ENCODE measurements around the gene WDFY4. TPM values are rescaled to one million over a fixed set of nuclear protein-coding genes. Genes with fewer than 3 reads are reported as not detected.

Gene WDFY4
- polyA plus RNA-seq, 4 donors, result 1.3 to 2.1 (median 1.7) TPM

GRCh38 chr10:48767373-48768143 lies 82.9 kb downstream of the WDFY4 start:
- DNase-seq (ENCODE audit: low read depth in 4 of 4, low spot score in 3 of 4), result no peak

DNA sequence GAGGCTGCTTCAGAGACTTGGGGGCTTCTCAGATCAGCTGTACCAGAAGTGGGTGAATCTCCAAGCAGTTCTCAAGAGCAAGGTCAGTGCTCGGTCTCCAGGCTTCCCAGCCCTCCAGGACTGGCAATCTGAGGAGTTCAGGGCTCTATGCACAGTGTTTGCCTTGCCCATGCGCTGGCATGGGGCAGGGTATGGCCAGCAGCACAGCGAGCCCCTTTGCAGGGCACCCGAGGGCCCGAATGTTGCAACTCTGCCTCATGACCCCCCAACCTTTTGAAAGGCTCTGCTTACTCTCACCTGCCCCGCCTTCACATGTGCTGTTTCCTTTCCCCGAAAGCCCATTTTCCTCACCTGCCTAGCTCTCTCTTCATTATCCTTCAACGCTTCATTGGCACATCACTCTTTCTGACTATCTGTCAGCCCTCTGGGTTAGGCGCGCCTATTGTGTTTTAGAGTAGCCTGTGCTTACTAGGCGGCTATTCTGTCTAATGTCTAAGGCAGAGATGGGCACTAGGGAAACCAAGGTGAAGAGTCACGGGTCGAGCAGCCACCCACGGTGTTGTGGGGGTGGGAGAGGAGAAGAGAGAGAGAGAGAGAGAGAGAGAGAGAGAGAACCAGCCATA lies 83.6 kb downstream of the WDFY4 start:
- DNase-seq (ENCODE audit: low read depth in 4 of 4, low spot score in 3 of 4), result no peak

GRCh38 chr10:48768926-48769325 lies 84.3 kb downstream of the WDFY4 start:
- no peak for DNase-seq (ENCODE audit: low read depth in 4 of 4, low spot score in 3 of 4)

DNA sequence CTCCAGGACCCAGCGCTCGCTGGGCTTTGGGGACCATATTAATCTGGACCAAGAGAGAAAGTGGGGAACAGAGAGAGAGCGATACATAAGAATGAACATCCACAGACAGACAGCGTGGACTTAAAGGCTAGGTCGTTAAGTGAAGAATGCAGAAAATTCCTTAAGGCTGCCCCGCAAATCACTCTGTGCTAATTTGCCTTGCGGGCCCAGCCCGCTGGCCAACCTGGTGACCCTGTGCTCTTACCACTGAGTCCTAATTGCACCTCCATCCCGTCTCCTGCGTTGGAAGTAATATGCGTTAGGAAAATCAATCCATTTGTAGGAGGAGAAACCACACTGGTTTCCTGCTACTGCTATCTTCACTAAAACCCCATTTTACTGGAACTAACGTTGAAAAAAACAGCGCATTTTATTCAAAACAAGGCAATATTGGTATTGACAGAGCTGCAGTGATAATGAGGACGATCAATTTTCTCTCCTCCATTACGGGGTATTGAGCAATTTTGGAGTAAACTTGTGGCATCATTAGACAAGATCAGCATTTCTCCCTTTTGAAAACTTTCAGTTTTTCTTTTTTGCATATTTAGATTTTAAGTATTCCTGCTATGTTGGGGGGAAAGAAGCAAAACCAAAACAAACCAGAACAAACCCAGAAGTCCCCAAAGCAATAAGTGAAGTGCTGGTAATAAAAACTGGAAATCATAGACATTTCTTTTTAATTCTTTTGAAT lies 85.2 kb downstream of the WDFY4 start:
- no peak for DNase-seq (ENCODE audit: low read depth in 4 of 4, low spot score in 3 of 4)

GRCh38 chr10:48770561-48771089 lies 86.0 kb downstream of the WDFY4 start:
- DNase-seq (ENCODE audit: low read depth in 4 of 4, low spot score in 3 of 4), result no peak

DNA sequence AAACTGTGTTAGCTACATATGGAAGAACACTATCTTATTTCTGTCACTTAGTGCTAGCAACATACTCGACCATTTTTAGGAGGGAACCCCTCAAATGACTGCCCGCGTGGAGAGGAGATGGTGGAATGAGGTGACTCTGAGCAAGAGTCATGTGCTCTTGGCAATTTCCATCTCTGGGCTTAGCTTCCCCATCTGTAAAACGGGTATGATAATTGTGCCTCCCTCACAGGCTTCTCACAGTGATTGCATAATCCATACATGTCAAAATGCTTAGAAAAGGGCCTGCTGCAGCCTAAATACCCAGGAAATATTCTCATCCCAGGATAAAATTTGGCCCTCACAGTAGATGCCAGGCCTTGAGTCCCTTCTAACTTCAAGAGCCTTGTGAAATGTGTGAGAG lies 86.6 kb downstream of the WDFY4 start:
- DNase-seq (ENCODE audit: low read depth in 4 of 4, low spot score in 3 of 4), result no peak

DNA sequence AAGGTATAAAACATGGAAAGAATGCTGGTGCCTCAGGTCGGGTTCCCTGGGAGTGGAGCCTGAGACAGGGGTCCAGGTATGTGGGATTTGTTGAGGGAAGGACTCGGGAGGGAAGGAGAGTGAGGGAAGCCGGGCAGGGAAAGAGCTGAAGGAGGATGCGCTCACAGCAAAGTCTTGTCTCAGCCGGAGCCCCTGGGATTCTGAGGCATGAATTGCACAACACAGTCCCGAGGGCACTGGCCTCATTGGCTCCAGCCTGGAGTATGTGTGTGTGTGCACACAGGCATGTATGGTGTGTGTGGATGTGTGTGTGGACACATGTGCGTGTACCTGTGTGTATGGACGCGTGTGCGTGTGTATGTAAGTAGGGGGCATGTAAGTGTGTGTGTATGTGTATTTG lies 87.4 kb downstream of the WDFY4 start:
- DNase-seq (ENCODE audit: low read depth in 4 of 4, low spot score in 3 of 4), result no peak

- DNase-seq (ENCODE audit: low read depth in 4 of 4, low spot score in 3 of 4), result no peak
These were observed 88.9 kb downstream of the WDFY4 start for GRCh38 chr10:48773580-48773979.

DNA sequence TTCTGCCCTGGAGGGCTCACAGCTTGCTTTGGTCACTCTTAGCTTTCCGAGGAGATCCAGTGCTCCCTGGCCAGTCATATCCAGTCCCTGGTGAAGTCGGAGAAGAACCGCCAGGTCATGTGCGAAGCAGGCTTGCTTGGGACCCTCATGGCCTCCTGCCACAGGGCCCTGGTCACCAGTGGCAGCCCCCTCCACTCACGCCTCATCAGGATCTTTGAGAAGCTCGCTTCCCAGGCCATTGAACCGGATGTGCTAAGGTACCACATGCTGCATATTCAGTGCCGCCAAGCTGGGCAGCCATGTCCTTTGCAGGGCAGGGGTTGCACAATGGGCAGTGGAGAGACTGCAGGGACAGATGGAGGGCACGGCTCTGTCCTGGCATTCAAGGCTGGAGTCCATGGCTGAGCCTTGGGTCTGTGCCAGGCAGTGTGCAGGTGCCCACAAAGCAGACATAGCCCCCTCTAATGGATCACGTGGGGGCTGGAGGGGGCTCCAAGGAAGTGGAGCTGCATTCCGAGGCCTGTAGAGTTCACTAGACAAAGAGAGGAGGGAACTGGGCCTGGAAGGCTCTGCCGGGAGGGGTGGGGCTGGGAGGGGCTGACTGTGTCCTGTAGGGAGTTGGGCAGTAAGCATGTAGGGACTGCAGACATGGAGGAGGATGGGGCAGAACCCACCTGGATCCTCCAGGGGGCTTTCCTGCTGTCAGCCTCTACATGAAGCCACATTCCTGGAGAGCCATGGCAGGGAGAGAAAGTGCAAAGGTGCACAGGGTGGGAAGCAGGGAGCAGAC lies 89.9 kb downstream of the WDFY4 start:
- DNase-seq (ENCODE audit: low read depth in 4 of 4, low spot score in 3 of 4), result no peak

- DNase-seq (ENCODE audit: low read depth in 4 of 4, low spot score in 3 of 4), result no peak
These were observed 90.5 kb downstream of the WDFY4 start for GRCh38 chr10:48775206-48775517.

DNA sequence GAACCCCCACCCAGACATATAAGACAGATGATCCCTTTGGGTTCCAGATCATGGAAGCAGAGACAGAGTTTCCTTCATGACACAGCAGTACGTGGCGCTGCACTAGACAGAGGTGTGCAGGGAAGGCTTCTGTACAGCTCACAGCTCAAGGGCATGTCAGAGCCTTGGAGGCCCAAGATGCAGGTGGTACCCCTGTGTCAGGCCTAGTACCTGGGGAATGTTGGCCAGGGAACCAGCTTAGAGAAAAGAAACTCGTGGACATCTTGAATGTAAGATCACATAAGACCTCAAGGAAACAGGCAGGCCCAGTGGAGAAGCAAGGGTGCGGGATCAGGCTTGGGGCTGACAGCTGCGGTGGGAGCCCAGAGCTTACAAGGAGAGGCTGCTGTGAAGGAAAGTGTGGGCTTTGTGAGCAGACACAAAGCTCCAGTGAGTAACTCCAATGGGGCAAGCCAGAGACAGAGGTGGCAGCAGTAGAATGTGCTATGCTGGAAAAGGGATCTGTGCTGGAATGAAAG lies 91.4 kb downstream of the WDFY4 start:
- DNase-seq (ENCODE audit: low read depth in 4 of 4, low spot score in 3 of 4), result no peak

GRCh38 chr10:48776528-48776927 lies 91.9 kb downstream of the WDFY4 start:
- no peak for DNase-seq (ENCODE audit: low read depth in 4 of 4, low spot score in 3 of 4)

GRCh38 chr10:48777110-48777509 lies 92.4 kb downstream of the WDFY4 start:
- no peak for DNase-seq (ENCODE audit: low read depth in 4 of 4, low spot score in 3 of 4)

GRCh38 chr10:48778193-48778857 lies 93.7 kb downstream of the WDFY4 start:
- DNase-seq (ENCODE audit: low read depth in 4 of 4, low spot score in 3 of 4), result no peak

GRCh38 chr10:48779077-48779476 lies 94.4 kb downstream of the WDFY4 start:
- no peak for DNase-seq (ENCODE audit: low read depth in 4 of 4, low spot score in 3 of 4)

- DNase-seq (ENCODE audit: low read depth in 4 of 4, low spot score in 3 of 4), result no peak
These were observed 95.0 kb downstream of the WDFY4 start for GRCh38 chr10:48779546-48780152.

DNA sequence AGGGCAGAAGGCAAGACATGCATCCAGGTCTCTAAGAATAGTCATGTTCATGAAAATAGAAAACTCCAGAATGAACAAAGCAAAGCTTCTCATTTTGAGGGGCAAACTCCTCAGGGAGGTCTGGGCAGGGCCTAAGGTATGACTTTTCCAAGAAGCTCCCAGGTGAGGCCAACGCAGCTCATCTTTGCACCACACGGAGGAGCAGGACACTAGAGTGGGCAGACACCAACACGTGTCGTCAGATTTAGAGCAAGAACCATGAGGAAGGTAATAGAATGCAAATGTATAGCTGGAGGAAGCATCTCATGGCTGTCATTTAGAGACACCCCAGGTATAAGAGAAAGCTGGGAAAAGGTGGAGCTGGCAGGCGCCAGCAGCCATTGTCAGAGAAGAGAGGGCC lies 95.7 kb downstream of the WDFY4 start:
- no peak for DNase-seq (ENCODE audit: low read depth in 4 of 4, low spot score in 3 of 4)

DNA sequence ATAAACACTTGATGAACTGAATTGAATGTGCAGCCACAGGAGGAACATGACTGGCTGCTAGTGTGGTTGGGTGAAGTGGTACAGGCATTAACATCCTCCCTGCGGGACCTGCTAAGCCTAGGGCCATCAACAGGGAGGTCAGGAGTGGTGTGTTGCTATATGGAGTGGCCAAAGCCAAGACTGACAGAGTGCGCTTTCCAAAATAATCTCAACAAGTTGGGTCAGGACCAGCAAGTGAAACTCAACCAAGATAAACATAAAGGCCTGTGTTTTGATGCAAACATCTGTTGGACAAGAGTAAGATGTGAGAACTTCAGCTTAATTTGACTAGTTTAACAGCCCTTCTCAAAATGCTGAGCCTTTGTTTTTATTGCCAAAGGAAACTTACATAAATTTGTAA lies 97.7 kb downstream of the WDFY4 start:
- DNase-seq (ENCODE audit: low read depth in 4 of 4, low spot score in 3 of 4), result no peak

- no peak for DNase-seq (ENCODE audit: low read depth in 4 of 4, low spot score in 3 of 4)
These were observed 99.4 kb downstream of the WDFY4 start for GRCh38 chr10:48784031-48784430.

DNA sequence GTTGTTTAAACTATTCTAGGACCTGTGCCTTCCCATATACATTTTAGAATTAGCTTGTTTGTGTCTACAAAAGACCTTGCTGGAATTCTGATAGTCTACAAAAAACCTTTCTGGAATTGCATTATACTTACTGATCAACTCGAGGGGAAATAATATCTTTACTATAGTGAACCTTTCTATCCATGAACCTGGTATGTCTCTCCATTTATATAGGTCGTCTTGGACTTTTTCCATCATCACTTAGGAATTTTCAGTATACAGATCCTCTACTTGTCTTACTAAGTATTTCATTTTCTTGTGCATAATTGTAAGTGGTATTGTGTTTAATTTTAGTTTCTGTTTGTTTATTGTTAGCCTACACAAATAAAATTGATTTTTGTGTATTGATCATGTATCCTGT lies 101.1 kb downstream of the WDFY4 start:
- no peak for DNase-seq (ENCODE audit: low read depth in 4 of 4, low spot score in 3 of 4)
